Endothelial cell of umbilical vein (primary cell): ENCODE results near the gene ABCG2. TPM values are rescaled to one million over a fixed set of nuclear protein-coding genes. Genes with fewer than 3 reads are reported as not detected.

ENCODE experiments used
- BruUV-seq: library from RNA; stranded (reverse); fragments of 400-500 nt; replicated peaks from 2 replicates; lab custom pipeline; 2021; lab: Mats Ljungman, UMichigan
- CTCF ChIA-PET: fragments of 300-600, 350-600 bp; sonication (Branson Sonifier 250); formaldehyde crosslinking; loops from one replicate; lab custom pipeline; 2021; ENCODE audit warnings: antibody characterized with exemption, inconsistent platforms; lab: Charles Lee
- POLR2A ChIA-PET: fragments of 300-600, 350-600 bp; sonication (Branson Sonifier 250); formaldehyde crosslinking; loops from one replicate; lab custom pipeline; 2021; ENCODE audit warnings: antibody characterized with exemption, inconsistent platforms; lab: Charles Lee
- DNase-seq: peaks from one replicate; pipeline ENCODE4 v3.0.0-alpha.2; 2011; ENCODE audit warnings: low read depth, low spot score
- FAIRE-seq: peaks from 2 replicates; lab custom pipeline; 2011; peaks lifted over from hg19 to GRCh38; lab: Jason Lieb, UNC
- H2AFZ ChIP-seq: 2 replicates; pipeline ENCODE4 v1.6.0; 2012; ENCODE audit warnings: low read depth, low read length, control low read depth, inconsistent platforms
- H3K27ac ChIP-seq: 2 replicates; pipeline ENCODE4 v1.5.1; 2011; ENCODE audit warnings: low read depth, mild to moderate bottlenecking, control low read depth, low read length, moderate library complexity; ENCODE audit not compliant: insufficient read depth
- H3K27me3 ChIP-seq, 2 experiments: 2 replicates each; pipeline versions ENCODE4 v1.6.0 to v1.6.1; 2011; ENCODE audit warnings: low read length in 2 of 2, mixed read lengths in 1 of 2; ENCODE audit not compliant: control insufficient read depth in 2 of 2, insufficient read depth in 2 of 2
- H3K36me3 ChIP-seq, 2 experiments: 2 replicates in 1 of 2; 3 replicates in 1 of 2; pipeline ENCODE4 v1.5.1; 2011; ENCODE audit warnings: low read length in 2 of 2, mild to moderate bottlenecking in 1 of 2, moderate library complexity in 1 of 2; ENCODE audit not compliant: control insufficient read depth in 2 of 2, insufficient read depth in 2 of 2; ENCODE audit errors: extremely low read depth in 1 of 2
- H3K4me1 ChIP-seq: 3 replicates; pipeline ENCODE4 v1.5.1; 2011; ENCODE audit warnings: mild to moderate bottlenecking, low read length; ENCODE audit not compliant: control insufficient read depth, insufficient read depth; ENCODE audit errors: extremely low read depth
- H3K4me2 ChIP-seq: 2 replicates; pipeline ENCODE4 v1.6.1; 2011; ENCODE audit warnings: low read length, control low read depth, mixed read lengths; ENCODE audit not compliant: insufficient read depth
- H3K4me3 ChIP-seq, 3 experiments: fragments of 200-600 bp in 1 of 3; sonication (generic), shearing (Covaris generic) in 1 of 3; replicated peaks in 1 of 3; 2 replicates each; pipeline ENCODE4 v1.5.1; 2011 to 2016; ENCODE audit warnings: control low read depth in 3 of 3, low read length in 3 of 3, mild to moderate bottlenecking in 2 of 3, inconsistent platforms in 1 of 3, low read depth in 1 of 3, moderate library complexity in 1 of 3; ENCODE audit not compliant: insufficient read depth in 1 of 3
- H3K79me2 ChIP-seq: 2 replicates; pipeline ENCODE4 v1.6.0; 2012; ENCODE audit warnings: low read length, inconsistent platforms; ENCODE audit not compliant: control insufficient read depth, insufficient read depth
- H3K9ac ChIP-seq: replicated peaks from 2 replicates; pipeline ENCODE3; 2011; ENCODE audit warnings: low read length, control low read depth; ENCODE audit not compliant: insufficient read depth; ENCODE audit errors: extremely low read depth
- H3K9me1 ChIP-seq: replicated peaks from 3 replicates; pipeline ENCODE4 v1.6.0; 2011; ENCODE audit warnings: mild to moderate bottlenecking, low read length; ENCODE audit not compliant: control insufficient read depth, insufficient read depth; ENCODE audit errors: extremely low read depth
- H3K9me3 ChIP-seq: replicated peaks from 2 replicates; pipeline ENCODE4 v1.5.1; 2012; ENCODE audit warnings: low read length, inconsistent platforms; ENCODE audit not compliant: control insufficient read depth, insufficient read depth
- H4K20me1 ChIP-seq: replicated peaks from 2 replicates; pipeline ENCODE3; 2011; ENCODE audit warnings: mild to moderate bottlenecking, low read length; ENCODE audit not compliant: control insufficient read depth, insufficient read depth; ENCODE audit errors: extremely low read depth
- CTCF ChIP-seq, 2 donors: IDR thresholded peaks; 1 replicate in 1 of 2; 2 replicates in 1 of 2; pipeline ENCODE4 v1.5.1; 2011; ENCODE audit warnings: low read length in 2 of 2, mild to moderate bottlenecking in 2 of 2, moderate library complexity in 2 of 2, control low read depth in 1 of 2, inconsistent platforms in 1 of 2, low read depth in 1 of 2; ENCODE audit not compliant: insufficient read depth in 1 of 2; ENCODE audit errors: extremely low read depth in 1 of 2
- EZH2 ChIP-seq: IDR thresholded peaks from 2 replicates; pipeline ENCODE4 v1.6.1; 2012; ENCODE audit warnings: borderline replicate concordance, low read depth, mild to moderate bottlenecking, moderate library complexity, low read length, inconsistent platforms; ENCODE audit not compliant: severe bottlenecking
- FOS ChIP-seq: IDR thresholded peaks from 2 replicates; pipeline ENCODE4 v1.6.1; 2011; ENCODE audit warnings: mild to moderate bottlenecking, low read length, moderate library complexity, borderline replicate concordance; ENCODE audit not compliant: insufficient read depth
- GATA2 ChIP-seq: IDR thresholded peaks from 2 replicates; pipeline ENCODE4 v1.7.0; 2011; ENCODE audit warnings: low read depth, mild to moderate bottlenecking, moderate library complexity, mixed read lengths, low read length; ENCODE audit not compliant: insufficient read length, insufficient read depth
- JUN ChIP-seq: IDR thresholded peaks from 2 replicates; pipeline ENCODE4 v1.6.1; 2011; ENCODE audit warnings: borderline replicate concordance, low read depth; ENCODE audit not compliant: insufficient read length, insufficient read depth
- MAX ChIP-seq: IDR thresholded peaks from 2 replicates; pipeline ENCODE4 v1.6.1; 2011; ENCODE audit not compliant: insufficient read depth, insufficient read length
- MYC ChIP-seq: IDR thresholded peaks from one replicate; pipeline ENCODE4 v1.6.1; 2011; ENCODE audit warnings: mild to moderate bottlenecking, low read depth, low read length
- POLR2A ChIP-seq: IDR thresholded peaks from 2 replicates; pipeline ENCODE4 v1.6.1; 2012; ENCODE audit warnings: low read depth, mild to moderate bottlenecking, control low read depth, low read length
- POLR2AphosphoS5 ChIP-seq: IDR thresholded peaks from 2 replicates; pipeline ENCODE4 v1.6.1; 2012; ENCODE audit warnings: low read depth, mild to moderate bottlenecking, control low read depth, low read length, moderate library complexity; ENCODE audit not compliant: insufficient read depth
- dilution Hi-C: fragments of 300-500 bp; cut with MboI; formaldehyde crosslinking; loops from one replicate; pipeline ENCODE4 v1.15.0; 2019; ENCODE audit warnings: low sequenced_read_pairs; ENCODE audit not compliant: extremely low pct_ligation_motif_present
- intact Hi-C: fragments of 100-400 bp; cut with micrococcal nuclease; formaldehyde crosslinking; loops from one replicate; pipeline ENCODE4 v1.10.0; 2022
- polyA plus RNA-seq, 4 experiments: library from polyadenylated mRNA; depleted of rRNA in 3 of 4; stranded (reverse) in 3 of 4; unstranded in 1 of 4; fragments of >200 nt; gene quantifications; 2 replicates each; pipeline versions ENCODE4 v1.2.1 to v1.2.3, GENCODE V29; 2011 to 2012; ENCODE audit warnings: missing spikeins in 1 of 4
- total RNA-seq: library from RNA; stranded (reverse); gene quantifications from 2 replicates; pipeline ENCODE4 v1.2.3, GENCODE V29; 2021

ABCG2 gene
- total and polyA plus RNA-seq, 2 donors (not counting 3 experiments of a cell fraction or from before 2014, with no cell fraction given): 3.4 to 5.0 TPM

- ChIA-PET CTCF (interaction anchor here (0.9 to 1.1 kb wide), 3 partner anchors 21 to 48 kb away, joined by 3 read pairs; no protein-coding TSS in a partner anchor), POLR2A (no interaction called here)
- FAIRE-seq: peak; percentile 54
- peaks cover 0 to 3% of the 10 kb centered on the region in 2 experiments for H3K36me3 ChIP-seq
- no TSS peak for BruUV-seq
- H3K4me3 ChIP-seq: no peak overlapping the region
- no peak overlapping the region for H3K27ac ChIP-seq
- H3K9me3 ChIP-seq: no peaks in the 10 kb centered on the region
- no peak for DNase-seq
- H3K79me2 ChIP-seq: no peaks in the 10 kb centered on the region
- H3K9me1 ChIP-seq: no peaks in the 10 kb centered on the region
- dilution Hi-C loops: no loop called here
- no peaks in the 10 kb centered on the region for H3K27me3 ChIP-seq
- intact Hi-C loops: loop anchor here (5.0 kb wide), 1 partner anchor 77 kb away; the partner anchor contains the start of gene ABCG2
- no peaks in the 10 kb centered on the region for H4K20me1 ChIP-seq
- H2AFZ ChIP-seq: no peak overlapping the region
- TF ChIP-seq CTCF (IDR thresholded peaks at IDR 0.05; ENCODE audit: extremely low read depth in 1 of 2, insufficient read depth in 1 of 2, low read depth in 1 of 2, low read length in 2 of 2): no peak
- no peak for TF ChIP-seq EZH2
- no peak for TF ChIP-seq MAX
- TF ChIP-seq FOS: no peak
- TF ChIP-seq POLR2AphosphoS5: no peak
- TF ChIP-seq MYC: no peak
- no peak for TF ChIP-seq JUN
- TF ChIP-seq POLR2A: no peak
- TF ChIP-seq GATA2: no peak
- H3K4me2 ChIP-seq: no peak overlapping the region
- H3K9ac ChIP-seq: no peak overlapping the region
- no peaks in the 10 kb centered on the region for H3K4me1 ChIP-seq
Observed at GRCh38 chr4:88080626-88081025, 77.8 kb downstream of the ABCG2 start.
